Inflammatory macrophage (primary cell): Measurements from ENCODE around the gene BIN2.

Experiments
- DNase-seq, 2 donors: peaks; one replicate each; pipeline ENCODE4 v3.0.0-alpha.2; 2020 to 2022

BIN2 gene

DNA sequence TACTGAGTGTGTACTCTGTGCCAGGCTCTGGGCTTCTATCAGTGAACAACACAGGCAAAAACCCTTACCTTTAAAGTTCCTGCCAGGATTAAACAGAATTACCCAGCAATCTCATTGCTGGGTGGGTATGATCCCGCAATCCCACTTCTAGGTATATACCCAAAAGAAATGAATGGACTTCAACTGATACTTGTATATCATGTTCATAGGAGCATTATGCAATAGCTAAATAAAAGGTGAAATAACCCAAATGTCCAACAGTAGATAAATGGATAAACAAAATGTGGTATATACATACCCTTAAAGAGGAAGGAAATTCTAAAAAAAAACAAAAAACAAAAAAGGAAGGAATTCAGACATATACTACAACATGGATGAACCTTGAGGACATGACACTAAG is 70.7 kb downstream of the BIN2 start:
- no peak for DNase-seq

DNA sequence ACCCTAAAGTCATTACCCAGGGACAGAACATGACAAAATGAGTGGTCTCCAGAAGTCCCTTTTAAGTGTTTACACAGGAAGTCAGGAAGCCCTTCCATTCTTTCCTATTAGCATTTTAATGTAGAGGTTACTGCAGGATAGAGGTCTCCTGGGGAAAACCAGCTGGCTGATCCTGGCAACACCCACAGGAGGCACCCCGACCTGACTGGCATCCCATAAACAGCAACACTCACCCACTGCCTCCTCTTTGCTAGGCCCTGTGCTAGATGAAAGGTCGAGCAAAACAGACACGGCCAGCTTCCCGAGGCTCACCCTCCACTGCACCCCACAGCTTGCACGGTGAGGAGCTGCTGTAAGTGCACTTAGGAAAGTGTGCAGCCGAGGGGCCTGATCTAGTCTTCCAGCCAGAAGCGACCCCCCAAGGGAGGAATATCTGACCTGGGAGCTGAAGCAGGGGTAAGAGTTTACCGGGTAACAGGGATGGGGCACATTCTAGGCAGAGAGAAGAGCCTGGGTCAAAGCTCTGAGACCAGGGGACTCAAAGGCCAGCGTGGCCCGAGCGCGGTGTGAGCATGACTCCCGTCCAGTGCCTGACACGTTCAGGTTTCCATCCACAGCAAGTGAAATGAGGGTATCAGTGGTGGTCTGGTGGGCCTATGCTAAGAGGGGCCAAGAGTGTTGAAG is 76.3 kb downstream of the BIN2 start:
- DNase-seq = no peak

DNA sequence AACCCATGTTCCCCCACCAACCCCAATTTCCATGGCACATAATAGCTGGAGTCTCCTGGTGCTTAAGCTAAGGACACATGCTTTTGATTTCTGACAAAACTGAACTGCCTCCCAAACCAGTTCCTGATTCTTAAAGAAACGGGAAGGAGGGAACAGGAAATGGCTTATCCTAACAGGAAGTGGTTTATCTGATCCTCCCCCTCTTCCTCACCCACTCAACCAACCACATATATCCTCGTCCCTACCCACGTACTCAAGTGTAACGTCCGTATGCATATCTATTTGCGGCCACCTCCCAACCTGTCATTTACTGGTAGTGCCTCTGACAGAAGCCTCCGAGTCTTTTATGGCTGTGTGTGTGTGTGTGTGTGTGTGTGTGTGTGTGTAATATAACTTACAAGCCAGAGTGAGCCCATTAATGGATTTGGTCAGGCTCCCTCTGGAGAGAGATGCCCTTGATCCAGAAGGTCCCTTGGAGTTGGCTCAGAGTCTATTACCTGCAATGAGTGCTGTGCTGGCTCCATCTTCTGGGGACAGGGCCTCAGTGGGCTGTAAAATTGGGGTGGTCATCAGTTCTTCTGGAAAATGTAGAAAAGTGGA is 77.6 kb downstream of the BIN2 start:
- DNase-seq = peak; percentile 93 to 95

DNA sequence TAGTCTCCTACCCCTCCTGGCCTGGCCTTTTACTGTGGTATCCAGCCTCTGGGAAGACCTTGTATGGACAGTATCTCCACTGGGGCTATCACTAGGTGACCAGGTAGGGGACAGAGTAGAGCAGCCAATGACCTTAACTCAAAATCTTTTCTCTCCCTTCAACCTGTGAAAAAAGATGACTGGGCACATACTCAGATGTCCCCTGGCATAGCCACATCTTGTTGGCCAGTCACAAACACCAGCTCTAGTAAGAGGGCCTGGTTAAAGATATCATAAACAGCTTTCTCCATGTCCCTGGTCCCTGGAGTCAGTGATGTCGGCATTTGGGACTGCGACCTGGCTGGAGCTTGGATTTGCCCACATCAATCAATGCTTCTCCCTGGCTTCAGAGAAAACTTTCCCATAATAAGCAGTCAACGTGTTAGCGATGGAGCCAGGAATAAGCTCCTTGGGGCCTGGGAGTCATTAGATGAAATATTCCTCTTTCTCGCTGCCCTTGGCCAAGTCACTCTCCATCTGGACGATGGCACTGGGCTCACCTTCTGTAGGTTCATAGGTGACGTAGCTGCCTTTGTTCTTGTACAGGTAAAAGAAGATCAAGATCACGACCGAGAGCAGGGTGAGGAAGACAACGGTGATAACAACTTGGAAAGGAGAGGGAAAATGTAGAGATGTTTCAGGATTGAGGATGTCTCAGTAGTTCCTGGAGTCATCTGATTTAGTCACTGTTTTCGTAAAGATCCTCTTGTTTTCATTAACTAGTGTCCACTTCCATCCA is 78.3 kb downstream of the BIN2 start:
- DNase-seq = no peak

DNA sequence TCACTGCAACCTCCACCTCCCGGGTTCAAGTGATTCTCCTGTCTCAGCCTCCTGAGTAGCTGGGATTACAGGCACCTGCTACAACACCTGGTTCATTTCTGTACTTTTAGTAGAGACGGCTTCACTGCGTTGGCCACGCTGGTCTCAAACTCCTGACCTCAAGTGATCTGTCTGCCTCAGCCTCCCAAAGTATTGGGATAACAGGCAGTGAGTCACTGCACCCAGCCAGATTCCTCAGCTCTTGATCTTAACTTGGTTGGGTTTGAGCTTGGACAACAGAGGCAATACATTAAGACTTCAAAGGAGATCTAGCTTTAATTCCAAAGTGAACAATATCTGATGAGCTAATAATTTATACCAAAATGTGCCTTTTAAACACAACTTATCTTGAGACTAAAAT is 79.7 kb downstream of the BIN2 start:
- no peak for DNase-seq

DNA sequence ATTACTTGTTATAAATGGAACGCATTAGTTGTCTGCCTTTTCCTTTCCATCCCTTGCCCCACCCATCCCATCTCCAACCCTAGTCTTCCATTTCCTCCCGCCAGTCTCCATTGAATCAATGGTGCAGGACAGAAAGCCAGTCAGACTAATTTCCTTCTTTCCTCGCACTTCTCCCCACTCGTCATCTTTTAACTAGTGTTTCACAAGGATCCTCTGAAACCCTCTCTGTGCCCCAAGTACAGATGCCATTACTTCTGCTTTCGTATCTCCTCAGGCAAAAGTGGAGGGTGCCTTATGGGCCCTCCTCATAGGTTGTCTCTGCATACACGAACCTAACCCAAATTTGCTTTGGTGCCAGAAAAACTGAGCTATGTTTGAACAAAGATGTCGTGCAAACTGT is 81.1 kb downstream of the BIN2 start:
- DNase-seq = peak; percentile 63 to 78

DNA sequence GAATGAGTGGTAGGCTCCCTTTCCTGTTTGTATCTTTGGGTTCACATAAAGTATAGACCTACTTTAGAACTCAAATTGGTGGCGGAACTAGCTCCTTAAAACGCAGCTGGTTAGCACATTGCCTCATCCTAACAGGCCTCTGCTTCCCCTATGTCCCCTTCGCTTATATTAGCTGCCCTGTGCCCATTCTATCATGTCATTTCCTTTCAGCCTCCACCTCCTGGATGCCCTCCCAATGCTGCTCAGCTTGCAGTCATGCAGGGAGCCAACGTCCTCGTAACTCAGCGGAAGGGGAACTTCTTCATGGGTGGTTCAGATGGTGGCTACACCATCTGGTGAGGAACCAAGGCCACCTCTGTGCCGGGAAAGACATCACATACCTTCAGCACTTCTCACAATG is 81.9 kb downstream of the BIN2 start:
- peak; percentile 85 to 92 for DNase-seq

DNA sequence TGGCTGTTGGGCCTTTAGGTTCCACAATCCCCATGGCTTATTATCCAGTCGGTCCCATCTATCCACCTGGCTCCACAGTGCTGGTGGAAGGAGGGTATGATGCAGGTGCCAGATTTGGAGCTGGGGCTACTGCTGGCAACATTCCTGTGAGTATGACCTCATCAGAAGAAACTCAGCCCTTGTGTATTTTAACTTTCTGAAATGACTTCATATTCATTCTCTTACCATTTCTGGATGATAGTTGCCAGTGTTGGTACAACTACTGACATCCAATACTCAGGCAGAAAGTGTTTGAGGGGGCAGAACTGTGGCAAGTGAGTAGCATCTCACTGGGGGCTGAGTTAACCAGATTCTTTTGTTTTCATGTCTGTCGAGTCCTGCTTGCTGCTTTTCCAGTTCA is 83.0 kb downstream of the BIN2 start:
- DNase-seq = no peak

DNA sequence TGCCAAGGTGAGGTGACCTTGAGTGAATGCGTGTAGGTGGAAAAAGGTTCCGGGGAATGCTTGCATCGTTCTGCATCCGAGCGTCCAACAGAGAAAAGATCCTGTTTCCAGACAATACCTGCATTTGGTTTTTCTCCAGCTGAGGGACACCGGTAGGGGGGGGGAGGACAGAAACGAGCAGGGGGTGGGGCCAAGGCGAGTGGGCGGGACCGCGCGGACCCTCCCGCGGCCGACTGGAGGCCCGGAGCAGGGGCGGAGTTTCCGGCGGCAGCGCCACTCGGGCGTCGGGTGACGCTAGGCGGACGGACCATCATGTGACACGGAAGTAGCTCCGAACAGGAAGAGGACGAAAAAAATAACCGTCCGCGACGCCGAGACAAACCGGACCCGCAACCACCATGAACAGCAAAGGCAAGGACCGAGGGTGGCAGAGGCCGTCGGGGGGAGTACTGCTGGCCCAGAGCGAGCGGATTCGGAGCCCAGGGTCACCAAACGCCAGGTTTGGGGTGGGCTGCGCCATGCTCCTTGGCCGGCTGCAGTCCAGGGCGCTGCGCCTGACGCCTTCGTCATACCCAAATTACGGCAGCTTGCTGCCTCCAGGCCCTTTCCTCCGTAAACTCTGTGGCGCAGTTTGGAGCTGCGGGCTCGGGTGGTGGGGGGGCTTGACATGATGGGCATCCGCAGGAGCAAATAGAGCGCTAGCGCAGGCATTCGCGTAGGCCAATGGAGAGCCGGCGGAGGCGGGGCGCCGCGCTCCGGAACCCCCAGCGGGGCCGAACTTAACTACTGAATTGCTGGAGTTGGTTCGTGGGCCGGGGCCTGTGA is 85.3 kb downstream of the BIN2 start, which contains the start of gene DAZAP2:
Gene DAZAP2, plus strand, starts transcription at position 317 of the 825 bp plus-strand sequence. Its CDS starts 82 bp downstream, at position 399.
- peak; percentile 94 to 97 for DNase-seq

DNA sequence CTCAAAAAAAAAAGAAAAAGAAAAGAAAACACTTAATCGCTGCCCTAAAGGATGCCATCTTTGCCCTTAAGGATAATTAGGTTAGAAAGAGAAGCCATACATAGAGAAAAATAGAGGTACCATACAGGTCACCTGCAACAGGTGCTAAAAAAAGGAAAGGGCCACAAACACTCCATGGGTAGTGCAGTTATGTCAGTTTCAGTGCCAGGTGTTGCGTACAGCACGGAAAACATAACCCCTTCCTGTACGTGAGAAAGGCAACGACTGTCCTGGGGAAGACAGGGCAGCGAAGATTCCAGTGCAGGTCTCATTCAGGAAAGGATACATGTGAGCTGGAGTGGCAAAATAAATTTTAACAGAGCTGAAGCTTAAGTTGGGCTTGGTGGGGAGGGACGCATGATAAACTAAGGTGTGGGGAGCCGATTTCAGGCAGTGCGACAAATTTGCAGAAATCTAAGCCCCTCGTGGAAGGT is 85.9 kb downstream of the BIN2 start:
- peak in 1 of 2 donors; percentile 4 for DNase-seq

DNA sequence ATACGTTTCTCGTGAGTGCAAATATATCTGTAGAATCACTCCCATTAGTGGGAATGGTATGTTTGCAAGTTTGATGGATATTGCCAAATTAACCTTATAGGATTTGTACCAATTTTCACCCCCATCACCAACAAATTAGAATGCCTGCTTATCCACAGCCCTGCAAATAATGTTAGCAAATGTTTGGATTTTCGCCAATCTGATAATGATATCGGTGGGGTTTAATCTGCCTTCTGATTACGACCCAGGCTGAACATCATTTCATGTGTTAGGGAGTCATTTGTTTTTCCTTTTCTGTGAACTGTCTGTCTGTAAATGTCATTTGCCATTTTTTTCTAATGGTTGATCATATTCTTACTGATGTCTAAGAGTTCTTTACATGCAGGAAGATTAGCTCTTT is 89.4 kb downstream of the BIN2 start:
- DNase-seq = no peak

DNA sequence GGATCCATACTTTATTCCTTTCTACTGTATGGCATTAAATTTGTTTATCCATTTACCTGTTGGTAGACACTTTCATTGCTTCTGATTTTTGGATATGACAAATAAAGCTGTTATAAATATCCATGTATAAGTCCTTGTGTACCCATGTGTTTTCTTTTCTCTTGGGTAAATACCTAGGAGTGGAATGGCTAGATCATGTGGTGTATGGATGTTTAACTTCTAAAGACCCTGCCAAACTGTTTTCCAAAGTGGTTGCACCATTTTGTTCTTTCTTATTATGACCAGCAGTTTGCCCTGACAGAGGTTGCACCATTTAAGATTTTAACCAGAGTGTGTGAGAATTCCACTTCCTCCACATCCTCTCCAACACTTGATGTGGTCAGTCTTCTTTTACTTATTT is 91.3 kb downstream of the BIN2 start:
- no peak for DNase-seq
